Fibroblast of lung (primary cell): ENCODE results near the gene LLCFC1.

Experiments used
- CTCF ChIP-seq, 2 donors: IDR thresholded peaks in 1 of 2; conservative IDR thresholded peaks in 1 of 2; 1 replicate in 1 of 2; 2 replicates in 1 of 2; pipeline ENCODE4 v1.5.1; 2011 to 2012; ENCODE audit warnings: low read length in 2 of 2, control low read depth in 1 of 2, inconsistent platforms in 1 of 2, low read depth in 1 of 2, mild to moderate bottlenecking in 1 of 2
- EZH2 ChIP-seq: IDR thresholded peaks from 2 replicates; pipeline ENCODE4 v1.5.1; 2012; ENCODE audit warnings: low read length, control low read depth, mild to moderate bottlenecking; ENCODE audit errors: missing control alignments

GRCh38 chr7:142908921-142909890 is 30.1 kb upstream of the LLCFC1 start:
- no peak for TF ChIP-seq CTCF (conservative IDR thresholded peaks at IDR 0.05 in 1 of 2, IDR thresholded peaks at IDR 0.05 in 1 of 2; ENCODE audit: low read depth in 1 of 2, low read length in 2 of 2)
- TF ChIP-seq EZH2, result no peak
